Lung (tissue), 12 donors: ENCODE data around the gene TTI1. TPM values are rescaled to one million over a fixed set of nuclear protein-coding genes. Genes with fewer than 3 reads are reported as not detected.

ENCODE experiments used
- ATAC-seq: fragments of 200-7000 bp; cut with Tn5 transposase; one replicate; pipeline ENCODE4 v1.9.1; 2020; ENCODE audit warnings: moderate number of reproducible peaks; ENCODE audit not compliant: insufficient read depth, low FRiP score
- DNase-seq, 3 donors: peaks; one replicate each; pipeline ENCODE4 v3.0.0-alpha.2; 2013 to 2017
- H3K27ac ChIP-seq, 2 donors: one replicate each; pipeline ENCODE4 v1.5.1; 2013; ENCODE audit warnings: mild to moderate bottlenecking in 2 of 2, moderate library complexity in 2 of 2, control low read depth in 1 of 2, inconsistent platforms in 1 of 2, low read depth in 1 of 2, low read length in 1 of 2
- H3K27me3 ChIP-seq, 3 donors: one replicate each; pipeline ENCODE4 v1.5.1; 2013; ENCODE audit warnings: low read length in 2 of 3; ENCODE audit not compliant: control insufficient read depth in 3 of 3, insufficient read depth in 3 of 3
- H3K36me3 ChIP-seq, 4 donors: one replicate each; pipeline ENCODE4 v1.5.1; 2013; ENCODE audit warnings: low read length in 4 of 4, mild to moderate bottlenecking in 1 of 4, moderate library complexity in 1 of 4; ENCODE audit not compliant: control insufficient read depth in 4 of 4, insufficient read depth in 4 of 4
- H3K4me1 ChIP-seq, 5 donors: one replicate each; pipeline ENCODE4 v1.5.1; 2013; ENCODE audit warnings: low read length in 5 of 5, mild to moderate bottlenecking in 2 of 5, moderate library complexity in 1 of 5; ENCODE audit not compliant: control insufficient read depth in 5 of 5, insufficient read depth in 5 of 5
- H3K4me3 ChIP-seq: one replicate; pipeline ENCODE4 v1.5.1; 2013; ENCODE audit warnings: mild to moderate bottlenecking, control low read depth, moderate library complexity
- H3K9ac ChIP-seq, 2 donors: one replicate each; pipeline ENCODE4 v1.5.1; 2013; ENCODE audit warnings: low read length in 2 of 2, control low read depth in 1 of 2; ENCODE audit not compliant: insufficient read depth in 1 of 2
- H3K9me3 ChIP-seq, 4 donors: one replicate each; pipeline ENCODE4 v1.5.1; 2013; ENCODE audit warnings: low read length in 3 of 4, mild to moderate bottlenecking in 1 of 4, moderate library complexity in 1 of 4; ENCODE audit not compliant: control insufficient read depth in 4 of 4, insufficient read depth in 3 of 4
- WGBS, 2 donors: extraction: QIAGEN DNeasy Blood & Tissue Kit; methylation state at CpG; one replicate each; pipeline ENCODE4 v1.1.7; 2013; 5-methylcytosine and 5-hydroxymethylcytosine counted together
- polyA plus RNA-seq, 2 donors: library from polyadenylated mRNA; stranded (reverse); fragments of 200-250 nt; gene quantifications; one replicate each; pipeline ENCODE4 v1.2.1, GENCODE V29; 2013
- total RNA-seq, 2 donors: library from RNA; depleted of rRNA in 1 of 2; stranded (reverse); fragments of >200 nt in 1 of 2; gene quantifications; one replicate each; pipeline ENCODE4 v1.2.1, GENCODE V29; 2014 to 2021
- TF ChIP-seq, protein P1 (sequence below): IDR thresholded peaks from 2 replicates; pipeline ENCODE4 v1.5.1; 2012; ENCODE audit warnings: mild to moderate bottlenecking; ENCODE audit errors: control extremely low read depth, extremely low read depth
- donor health status: control.
- donor health status: control.
- donor health status: Bipolar disorder and iron deficiency.
- donor health status: healthy.
- donor health status: DM: yes; HTN: yes; CAD: no.

The TTI1 gene
- total and polyA plus RNA-seq, 4 donors, result 6.7 to 33.8 (median 15.5) TPM

DNA sequence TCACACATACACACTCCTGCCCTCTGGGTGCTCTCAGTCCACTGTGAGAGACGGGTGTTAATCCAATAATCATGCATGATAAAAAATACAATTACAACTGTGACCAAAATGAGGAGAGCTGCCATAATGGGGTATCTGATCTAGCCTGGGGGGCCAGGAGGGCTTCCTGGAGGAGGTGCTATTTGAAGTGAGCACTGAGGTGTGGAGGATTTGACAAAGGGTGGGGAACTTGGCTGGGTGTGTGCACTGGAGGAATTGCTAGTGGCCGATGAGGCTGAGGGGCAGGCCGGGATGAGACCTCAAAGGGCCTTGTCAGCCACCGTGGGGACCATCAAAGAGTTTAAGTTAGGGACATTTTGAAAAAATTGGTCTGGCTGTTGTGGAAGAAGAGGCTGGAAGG, 95.6 kb downstream of the TTI1 start:
- Histone ChIP-seq H3K9ac (no peak overlapping the region), H3K4me3 (no peak overlapping the region), H3K36me3 (no peaks in the 10 kb centered on the region), H3K4me1 (no peaks in the 10 kb centered on the region), H3K27me3 (no peaks in the 10 kb centered on the region), H3K9me3 (no peaks in the 10 kb centered on the region), H3K27ac (no peak overlapping the region)
- no peak for DNase-seq
- ATAC-seq, result no peak
- TF ChIP-seq, protein P1, sequence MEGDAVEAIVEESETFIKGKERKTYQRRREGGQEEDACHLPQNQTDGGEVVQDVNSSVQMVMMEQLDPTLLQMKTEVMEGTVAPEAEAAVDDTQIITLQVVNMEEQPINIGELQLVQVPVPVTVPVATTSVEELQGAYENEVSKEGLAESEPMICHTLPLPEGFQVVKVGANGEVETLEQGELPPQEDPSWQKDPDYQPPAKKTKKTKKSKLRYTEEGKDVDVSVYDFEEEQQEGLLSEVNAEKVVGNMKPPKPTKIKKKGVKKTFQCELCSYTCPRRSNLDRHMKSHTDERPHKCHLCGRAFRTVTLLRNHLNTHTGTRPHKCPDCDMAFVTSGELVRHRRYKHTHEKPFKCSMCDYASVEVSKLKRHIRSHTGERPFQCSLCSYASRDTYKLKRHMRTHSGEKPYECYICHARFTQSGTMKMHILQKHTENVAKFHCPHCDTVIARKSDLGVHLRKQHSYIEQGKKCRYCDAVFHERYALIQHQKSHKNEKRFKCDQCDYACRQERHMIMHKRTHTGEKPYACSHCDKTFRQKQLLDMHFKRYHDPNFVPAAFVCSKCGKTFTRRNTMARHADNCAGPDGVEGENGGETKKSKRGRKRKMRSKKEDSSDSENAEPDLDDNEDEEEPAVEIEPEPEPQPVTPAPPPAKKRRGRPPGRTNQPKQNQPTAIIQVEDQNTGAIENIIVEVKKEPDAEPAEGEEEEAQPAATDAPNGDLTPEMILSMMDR, result no peak
- WGBS, 2 donors, result 87 to 88% methylated on average over 4 of the region's 4 CpGs

DNA sequence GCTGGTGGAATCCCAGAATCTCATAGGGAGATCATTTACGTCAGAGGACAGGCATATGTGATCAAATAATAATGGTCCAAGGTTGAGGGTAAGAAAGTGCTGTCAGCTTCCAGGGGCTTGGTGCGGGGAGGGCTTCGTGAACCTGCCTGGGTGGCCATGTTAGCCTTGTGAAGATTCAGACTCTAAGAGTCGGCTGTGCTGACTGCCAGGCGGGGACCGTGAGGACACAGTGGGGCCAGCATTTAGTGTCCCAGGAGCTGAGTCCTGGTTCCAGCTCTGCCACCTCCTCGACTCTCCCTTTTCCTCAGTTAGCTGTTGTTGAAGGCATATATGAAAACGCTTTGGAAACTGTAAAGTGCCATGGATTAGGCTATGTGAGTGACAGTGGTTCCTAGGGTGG, 96.8 kb downstream of the TTI1 start:
- no peaks in the 10 kb centered on the region for H3K27me3 ChIP-seq
- 94 to 95% methylated on average over 8 of the region's 8 CpGs for WGBS, 2 donors
- H3K9me3 ChIP-seq, result no peaks in the 10 kb centered on the region
- no peak for DNase-seq
- no peaks in the 10 kb centered on the region for H3K4me1 ChIP-seq
- no peak overlapping the region for H3K4me3 ChIP-seq
- no peak for ATAC-seq
- TF ChIP-seq, protein P1, result no peak
- no peak overlapping the region for H3K9ac ChIP-seq
- no peaks in the 10 kb centered on the region for H3K36me3 ChIP-seq
- H3K27ac ChIP-seq, result no peak overlapping the region

DNA sequence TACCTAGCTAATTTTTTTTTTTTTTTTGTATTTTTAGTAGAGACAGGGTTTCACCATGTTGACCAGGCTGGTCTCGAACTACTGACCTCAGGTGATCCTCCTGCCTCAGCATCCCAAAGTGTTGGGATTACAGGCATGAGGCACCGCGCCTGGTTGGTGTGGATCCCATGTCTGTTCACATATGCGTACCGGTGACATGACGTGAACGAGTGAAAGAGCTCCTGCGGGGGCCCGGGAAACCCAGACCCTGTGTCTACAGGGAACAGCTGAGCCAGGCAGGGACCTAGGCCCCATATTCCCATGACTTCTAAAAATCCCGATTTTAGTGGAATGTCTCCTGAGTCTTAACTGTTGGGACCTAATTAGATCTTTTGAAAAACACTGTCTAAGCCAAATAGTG, 97.2 kb downstream of the TTI1 start:
- Histone ChIP-seq H3K4me1 (no peaks in the 10 kb centered on the region), H3K36me3 (no peaks in the 10 kb centered on the region), H3K4me3 (no peak overlapping the region), H3K9me3 (no peaks in the 10 kb centered on the region), H3K27ac (no peak overlapping the region), H3K9ac (no peak overlapping the region), H3K27me3 (no peaks in the 10 kb centered on the region)
- WGBS, 2 donors, result 92 to 98% methylated on average over 10 of the region's 10 CpGs
- TF ChIP-seq, protein P1, result no peak
- DNase-seq (no peak), ATAC-seq (no peak)

DNA sequence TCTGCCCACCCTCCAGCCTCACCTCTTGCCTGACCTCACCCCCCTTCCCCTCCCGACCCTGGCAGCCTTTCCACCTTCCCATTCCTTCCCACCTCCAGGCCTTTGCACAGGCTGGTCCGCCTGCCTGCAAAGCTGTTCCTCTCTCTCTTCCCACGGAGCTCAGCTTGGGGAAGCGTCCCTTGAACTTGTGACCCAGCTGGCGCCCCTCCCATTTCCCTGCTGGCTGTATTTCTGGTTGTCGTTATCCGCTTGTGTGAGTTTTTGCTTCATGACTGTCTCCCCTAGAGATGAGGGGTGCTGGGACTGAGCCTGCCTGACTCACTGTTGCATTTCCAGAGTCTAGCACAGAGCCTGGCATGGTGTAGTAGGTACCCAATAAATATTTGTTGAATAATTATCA, 97.8 kb downstream of the TTI1 start:
- 55 to 59% methylated on average over 7 of the region's 7 CpGs for WGBS, 2 donors

More for the DNA sequence above, 97.8 kb downstream of the TTI1 start:
- no peak overlapping the region for H3K27ac ChIP-seq
- DNase-seq (peak; percentile 40 to 65 (median 41)), ATAC-seq (no peak)
- no peaks in the 10 kb centered on the region for H3K27me3 ChIP-seq
- no peaks in the 10 kb centered on the region for H3K36me3 ChIP-seq
- TF ChIP-seq, protein P1, result no peak
- H3K9me3 ChIP-seq, result no peaks in the 10 kb centered on the region
- no peak overlapping the region for H3K4me3 ChIP-seq
- H3K4me1 ChIP-seq, result no peaks in the 10 kb centered on the region
- no peak overlapping the region for H3K9ac ChIP-seq
